Measurements from ENCODE around the gene TCEANC2. TPM values are rescaled to one million over a fixed set of nuclear protein-coding genes. Genes with fewer than 3 reads are reported as not detected.

The TCEANC2 gene
- total and polyA plus RNA-seq, 2 donors (not counting 3 experiments of a cell fraction or from before 2014, with no cell fraction given) = 3.2 to 6.1 TPM

DNA sequence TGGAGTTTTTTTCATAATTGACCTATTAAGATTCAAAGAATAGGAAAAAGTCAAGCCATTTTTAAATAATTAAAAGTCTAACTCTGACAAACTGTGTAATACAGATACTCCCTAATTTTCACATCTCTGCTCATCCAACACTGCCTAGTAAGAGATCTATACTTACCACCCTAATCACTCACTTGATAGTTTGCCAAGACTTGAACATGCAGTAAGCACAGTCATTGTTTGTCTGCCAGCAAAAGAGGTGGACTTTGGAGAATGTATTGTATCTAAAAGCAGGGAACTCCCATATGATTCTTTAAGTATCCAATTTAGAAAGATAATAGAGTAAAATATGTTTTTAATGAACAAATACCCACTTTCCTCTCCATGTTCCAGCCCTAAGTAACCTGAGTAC is 15.9 kb upstream of the TCEANC2 start:
- DNase-seq (ENCODE audit: low read depth, low spot score) (no peak), FAIRE-seq (no peak)
- ChIA-PET CTCF (no interaction called here), POLR2A (no interaction called here)
- H3K4me2 ChIP-seq (ENCODE audit: insufficient read depth, low read length) = no peak overlapping the region
- H3K36me3 ChIP-seq (ENCODE audit: control insufficient read depth in 2 of 2, extremely low read depth in 1 of 2, insufficient read depth in 2 of 2, low read length in 2 of 2) = peaks cover 18 to 19% of the 10 kb centered on the region in 2 experiments
- intact Hi-C loops (cut with micrococcal nuclease) (no loop called here), dilution Hi-C loops (cut with MboI; ENCODE audit: extremely low pct_ligation_motif_present, low sequenced_read_pairs) (no loop called here)
- no peaks in the 10 kb centered on the region for H3K79me2 ChIP-seq (ENCODE audit: control insufficient read depth, insufficient read depth, low read length)
- no peaks in the 10 kb centered on the region for H3K9me3 ChIP-seq (replicated peaks; ENCODE audit: control insufficient read depth, insufficient read depth, low read length)
- H2AFZ ChIP-seq (ENCODE audit: low read depth, low read length) = no peak overlapping the region
- no peaks in the 10 kb centered on the region for H3K4me1 ChIP-seq (ENCODE audit: control insufficient read depth, extremely low read depth, insufficient read depth, low read length)
- H3K27ac ChIP-seq (ENCODE audit: insufficient read depth, low read depth, low read length) = no peak overlapping the region
- no peaks in the 10 kb centered on the region for H3K27me3 ChIP-seq (ENCODE audit: control insufficient read depth in 2 of 2, insufficient read depth in 2 of 2, low read length in 2 of 2)
- TF ChIP-seq FOS (IDR thresholded peaks at IDR 0.05; ENCODE audit: borderline replicate concordance, insufficient read depth, low read length) (no peak), JUN (IDR thresholded peaks at IDR 0.05; ENCODE audit: borderline replicate concordance, insufficient read depth, insufficient read length, low read depth) (no peak), POLR2AphosphoS5 (IDR thresholded peaks at IDR 0.05; ENCODE audit: insufficient read depth, low read depth, low read length) (no peak), EZH2 (IDR thresholded peaks at IDR 0.05; ENCODE audit: borderline replicate concordance, low read depth, low read length, severe bottlenecking) (no peak), GATA2 (IDR thresholded peaks at IDR 0.05; ENCODE audit: insufficient read depth, insufficient read length, low read depth, low read length) (no peak)
- TF ChIP-seq, protein P1, sequence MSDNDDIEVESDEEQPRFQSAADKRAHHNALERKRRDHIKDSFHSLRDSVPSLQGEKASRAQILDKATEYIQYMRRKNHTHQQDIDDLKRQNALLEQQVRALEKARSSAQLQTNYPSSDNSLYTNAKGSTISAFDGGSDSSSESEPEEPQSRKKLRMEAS (IDR thresholded peaks at IDR 0.05; ENCODE audit: insufficient read depth, insufficient read length) = no peak
- H3K9ac ChIP-seq (replicated peaks; ENCODE audit: extremely low read depth, insufficient read depth, low read length) = no peak overlapping the region
- H3K9me1 ChIP-seq (replicated peaks; ENCODE audit: control insufficient read depth, extremely low read depth, insufficient read depth, low read length) = no peaks in the 10 kb centered on the region
- BruUV-seq (replicated peaks) = no TSS peak
- H3K4me3 ChIP-seq (replicated peaks in 1 of 3; ENCODE audit: insufficient read depth in 1 of 3, low read depth in 1 of 3, low read length in 3 of 3) = no peak overlapping the region
- no peaks in the 10 kb centered on the region for H4K20me1 ChIP-seq (replicated peaks; ENCODE audit: control insufficient read depth, extremely low read depth, insufficient read depth, low read length)

- Histone ChIP-seq H3K27ac (ENCODE audit: insufficient read depth, low read depth, low read length) (no peak overlapping the region), H3K4me2 (ENCODE audit: insufficient read depth, low read length) (no peak overlapping the region), H3K36me3 (ENCODE audit: control insufficient read depth in 2 of 2, extremely low read depth in 1 of 2, insufficient read depth in 2 of 2, low read length in 2 of 2) (peaks cover 6% of the 10 kb centered on the region in 2 experiments), H3K27me3 (ENCODE audit: control insufficient read depth in 2 of 2, insufficient read depth in 2 of 2, low read length in 2 of 2) (no peaks in the 10 kb centered on the region), H3K9ac (replicated peaks; ENCODE audit: extremely low read depth, insufficient read depth, low read length) (no peak overlapping the region), H2AFZ (ENCODE audit: low read depth, low read length) (no peak overlapping the region), H3K4me1 (ENCODE audit: control insufficient read depth, extremely low read depth, insufficient read depth, low read length) (peaks cover 5% of the 10 kb centered on the region), H3K4me3 (replicated peaks in 1 of 3; ENCODE audit: insufficient read depth in 1 of 3, low read depth in 1 of 3, low read length in 3 of 3) (no peak overlapping the region), H3K79me2 (ENCODE audit: control insufficient read depth, insufficient read depth, low read length) (peaks cover 8% of the 10 kb centered on the region), H4K20me1 (replicated peaks; ENCODE audit: control insufficient read depth, extremely low read depth, insufficient read depth, low read length) (no peaks in the 10 kb centered on the region), H3K9me1 (replicated peaks; ENCODE audit: control insufficient read depth, extremely low read depth, insufficient read depth, low read length) (peaks cover 2% of the 10 kb centered on the region), H3K9me3 (replicated peaks; ENCODE audit: control insufficient read depth, insufficient read depth, low read length) (no peaks in the 10 kb centered on the region)
- BruUV-seq (replicated peaks) = no TSS peak
- dilution Hi-C loops (cut with MboI; ENCODE audit: extremely low pct_ligation_motif_present, low sequenced_read_pairs) = no loop called here
- POLR2A ChIA-PET = no interaction called here
- DNase-seq (ENCODE audit: low read depth, low spot score) (no peak), FAIRE-seq (no peak)
- TF ChIP-seq MYC (IDR thresholded peaks at IDR 0.05; ENCODE audit: low read depth, low read length) (no peak), POLR2AphosphoS5 (IDR thresholded peaks at IDR 0.05; ENCODE audit: insufficient read depth, low read depth, low read length) (no peak), JUN (IDR thresholded peaks at IDR 0.05; ENCODE audit: borderline replicate concordance, insufficient read depth, insufficient read length, low read depth) (no peak), GATA2 (IDR thresholded peaks at IDR 0.05; ENCODE audit: insufficient read depth, insufficient read length, low read depth, low read length) (no peak), FOS (IDR thresholded peaks at IDR 0.05; ENCODE audit: borderline replicate concordance, insufficient read depth, low read length) (no peak), EZH2 (IDR thresholded peaks at IDR 0.05; ENCODE audit: borderline replicate concordance, low read depth, low read length, severe bottlenecking) (no peak), POLR2A (IDR thresholded peaks at IDR 0.05; ENCODE audit: low read depth, low read length) (no peak), CTCF (IDR thresholded peaks at IDR 0.05; ENCODE audit: extremely low read depth in 1 of 2, insufficient read depth in 1 of 2, low read depth in 1 of 2, low read length in 2 of 2) (no peak)
- TF ChIP-seq, protein P1 (IDR thresholded peaks at IDR 0.05; ENCODE audit: insufficient read depth, insufficient read length) = no peak
- intact Hi-C loops (cut with micrococcal nuclease) = no loop called here
- CTCF ChIA-PET = interaction anchor here (1.0 to 2.7 kb wide), 2 partner anchors 10 to 40 kb away, joined by 3 to 11 read pairs; no protein-coding TSS in a partner anchor
These were observed 11.6 kb upstream of the TCEANC2 start for GRCh38 chr1:54041806-54042205.
